ENCODE measurements around the gene C4orf51. TPM values are rescaled to one million over a fixed set of nuclear protein-coding genes. Genes with fewer than 3 reads are reported as not detected.

C4orf51 gene
- total and polyA plus RNA-seq, 8 donors = not detected

DNA sequence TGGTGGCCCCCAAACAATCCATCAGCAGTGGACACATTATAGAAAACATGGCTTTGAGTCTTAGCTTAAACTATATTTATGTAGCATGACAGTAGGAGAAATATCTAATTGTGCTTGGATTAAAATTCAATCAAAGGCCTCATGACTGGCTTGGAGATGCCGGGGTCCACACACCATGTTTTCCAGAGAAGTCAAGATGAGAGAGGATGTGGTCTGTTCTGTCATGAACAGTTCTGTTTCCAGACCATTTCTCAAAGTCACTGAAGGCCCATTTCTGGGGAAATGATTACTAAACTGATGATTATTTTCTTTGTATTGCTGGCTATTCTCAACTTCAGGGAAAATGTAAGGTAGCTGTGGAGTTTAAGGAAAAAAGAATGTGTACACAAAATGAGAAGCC, 76.3 kb downstream of the C4orf51 start:
- WGBS, 5 donors = 88 to 90% (median 89%) methylated on average over 1 of the region's 1 CpG
- no peaks in the 10 kb centered on the region for H3K9me3 ChIP-seq
- H3K4me1 ChIP-seq = no peaks in the 10 kb centered on the region
- no peaks in the 10 kb centered on the region for H3K27me3 ChIP-seq
- TF ChIP-seq POLR2AphosphoS5 (IDR thresholded peaks at IDR 0.05) = no peak
- TF ChIP-seq, protein P1, sequence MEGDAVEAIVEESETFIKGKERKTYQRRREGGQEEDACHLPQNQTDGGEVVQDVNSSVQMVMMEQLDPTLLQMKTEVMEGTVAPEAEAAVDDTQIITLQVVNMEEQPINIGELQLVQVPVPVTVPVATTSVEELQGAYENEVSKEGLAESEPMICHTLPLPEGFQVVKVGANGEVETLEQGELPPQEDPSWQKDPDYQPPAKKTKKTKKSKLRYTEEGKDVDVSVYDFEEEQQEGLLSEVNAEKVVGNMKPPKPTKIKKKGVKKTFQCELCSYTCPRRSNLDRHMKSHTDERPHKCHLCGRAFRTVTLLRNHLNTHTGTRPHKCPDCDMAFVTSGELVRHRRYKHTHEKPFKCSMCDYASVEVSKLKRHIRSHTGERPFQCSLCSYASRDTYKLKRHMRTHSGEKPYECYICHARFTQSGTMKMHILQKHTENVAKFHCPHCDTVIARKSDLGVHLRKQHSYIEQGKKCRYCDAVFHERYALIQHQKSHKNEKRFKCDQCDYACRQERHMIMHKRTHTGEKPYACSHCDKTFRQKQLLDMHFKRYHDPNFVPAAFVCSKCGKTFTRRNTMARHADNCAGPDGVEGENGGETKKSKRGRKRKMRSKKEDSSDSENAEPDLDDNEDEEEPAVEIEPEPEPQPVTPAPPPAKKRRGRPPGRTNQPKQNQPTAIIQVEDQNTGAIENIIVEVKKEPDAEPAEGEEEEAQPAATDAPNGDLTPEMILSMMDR (IDR thresholded peaks at IDR 0.05) = no peak
- no peak for TF ChIP-seq EP300 (IDR thresholded peaks at IDR 0.05)
- TF ChIP-seq POLR2A (IDR thresholded peaks at IDR 0.05) = no peak
- no peak overlapping the region for H3K4me3 ChIP-seq
- H3K27ac ChIP-seq = no peak overlapping the region
- peaks cover 8 to 25% (median 16%) of the 10 kb centered on the region in 4 donors for H3K36me3 ChIP-seq
- intact Hi-C loops (cut with DNase I; ENCODE audit: low total_unique reads) = no loop called here
- DNase-seq = no peak

GRCh38 chr4:145757188-145757587, 77.2 kb downstream of the C4orf51 start:
- Histone ChIP-seq H3K36me3 (peaks cover 11 to 34% (median 25%) of the 10 kb centered on the region in 4 donors), H3K4me1 (no peaks in the 10 kb centered on the region), H3K27me3 (no peaks in the 10 kb centered on the region), H3K4me3 (no peak overlapping the region), H3K27ac (no peak overlapping the region), H3K9me3 (no peaks in the 10 kb centered on the region)
- intact Hi-C loops (cut with DNase I; ENCODE audit: low total_unique reads) = no loop called here
- DNase-seq = no peak
- WGBS, 5 donors = 71 to 88% (median 85%) methylated on average over 1 of the region's 1 CpG
- no peak for TF ChIP-seq EP300 (IDR thresholded peaks at IDR 0.05)
- no peak for TF ChIP-seq POLR2AphosphoS5 (IDR thresholded peaks at IDR 0.05)
- TF ChIP-seq, protein P1 (IDR thresholded peaks at IDR 0.05) = no peak
- no peak for TF ChIP-seq POLR2A (IDR thresholded peaks at IDR 0.05)

DNA sequence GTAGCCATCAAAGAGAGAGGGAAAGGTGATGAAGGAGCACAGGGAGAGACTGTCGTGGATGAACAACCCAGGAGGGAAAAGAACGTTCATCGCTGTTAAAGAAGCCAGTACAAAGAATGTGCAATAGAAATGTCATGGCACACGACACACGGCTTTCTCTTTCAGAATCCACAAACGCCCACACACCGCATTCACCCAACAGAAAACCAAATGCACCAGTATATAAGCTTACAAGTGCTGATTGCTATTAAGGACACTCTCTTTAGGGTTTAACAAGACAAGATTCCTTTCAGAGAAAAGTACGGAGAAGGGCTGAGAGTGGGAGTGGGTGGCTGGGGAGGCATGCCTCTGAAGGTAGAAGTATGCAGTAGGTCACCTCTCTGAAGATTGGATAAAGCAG, 80.2 kb downstream of the C4orf51 start:
- no peaks in the 10 kb centered on the region for H3K9me3 ChIP-seq
- no peaks in the 10 kb centered on the region for H3K4me1 ChIP-seq
- WGBS, 5 donors = 91 to 98% (median 96%) methylated on average over 8 of the region's 8 CpGs
- no peak for TF ChIP-seq POLR2A (IDR thresholded peaks at IDR 0.05)
- no peak for TF ChIP-seq POLR2AphosphoS5 (IDR thresholded peaks at IDR 0.05)
- TF ChIP-seq, protein P1 (IDR thresholded peaks at IDR 0.05) = no peak
- no peak overlapping the region for H3K4me3 ChIP-seq
- intact Hi-C loops (cut with DNase I; ENCODE audit: low total_unique reads) = no loop called here
- H3K27ac ChIP-seq = no peak overlapping the region
- H3K36me3 ChIP-seq = peaks cover 23 to 62% (median 53%) of the 10 kb centered on the region in 4 donors
- DNase-seq = no peak
- no peaks in the 10 kb centered on the region for H3K27me3 ChIP-seq

DNA sequence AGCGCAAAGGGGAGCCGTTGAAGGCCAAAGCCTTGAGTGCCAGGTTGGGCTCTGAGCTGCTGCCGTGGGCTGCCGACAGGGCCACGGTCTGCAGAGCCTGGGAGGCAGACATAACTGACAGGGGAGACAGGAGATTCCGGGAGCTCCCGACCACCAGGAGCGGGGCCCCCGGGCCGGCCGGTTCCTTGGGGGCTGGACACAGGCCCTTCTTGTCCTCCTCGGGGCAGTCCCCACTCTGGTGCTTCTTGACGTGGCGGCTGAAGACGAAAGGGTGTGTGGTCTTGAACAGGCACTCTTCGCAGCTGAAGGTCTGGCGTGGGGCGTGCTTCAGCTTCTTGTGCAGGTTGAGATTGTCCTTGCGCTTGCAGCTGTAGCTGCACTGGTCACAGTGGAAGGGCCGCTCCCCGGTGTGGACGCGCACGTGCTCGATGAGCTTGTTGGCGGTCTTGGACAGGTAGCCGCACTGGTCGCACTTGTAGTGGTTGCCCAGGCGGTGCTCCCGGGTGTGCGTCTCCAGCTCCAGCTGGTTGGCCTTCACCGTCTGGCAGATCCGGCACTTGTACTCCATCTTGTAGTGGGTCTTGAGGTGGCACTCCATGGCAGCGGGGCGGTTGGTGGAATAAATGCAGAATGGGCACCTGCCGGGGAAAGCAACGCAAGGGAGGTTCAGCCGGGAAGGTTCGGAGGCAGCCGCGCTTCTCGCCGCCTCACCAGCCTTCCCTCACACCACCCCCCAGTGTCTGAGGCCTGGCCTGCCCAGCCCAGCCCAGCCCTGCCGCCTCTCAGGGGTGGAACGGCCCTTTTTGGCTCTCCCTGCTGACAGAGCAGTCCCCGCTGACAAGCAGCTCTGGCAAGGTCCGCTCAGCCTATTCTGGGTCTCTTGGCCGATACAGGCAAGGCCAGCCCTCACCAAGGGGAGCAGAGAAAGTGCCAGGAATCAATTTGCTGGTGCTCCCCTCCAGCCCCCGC, 81.3 kb downstream of the C4orf51 start:
- intact Hi-C loops (cut with DNase I; ENCODE audit: low total_unique reads) = no loop called here
- Histone ChIP-seq H3K36me3 (peaks cover 29 to 73% (median 61%) of the 10 kb centered on the region in 4 donors), H3K4me3 (no peak overlapping the region), H3K9me3 (no peaks in the 10 kb centered on the region), H3K27me3 (no peaks in the 10 kb centered on the region), H3K27ac (no peak overlapping the region), H3K4me1 (no peaks in the 10 kb centered on the region)
- TF ChIP-seq EP300 (IDR thresholded peaks at IDR 0.05) = no peak
- no peak for TF ChIP-seq POLR2AphosphoS5 (IDR thresholded peaks at IDR 0.05)
- TF ChIP-seq, protein P1 (IDR thresholded peaks at IDR 0.05) = no peak
- TF ChIP-seq POLR2A (IDR thresholded peaks at IDR 0.05) = no peak
- DNase-seq = no peak
- WGBS, 5 donors = 95 to 99% (median 97%) methylated on average over 39 to 49 of the region's 49 CpGs
